ENCODE data around the gene PCDH1.

PCDH1 gene

GRCh38 chr5:141873933-141874261 is 4.3 kb downstream of the PCDH1 start:
- no peak for DNase-seq (ENCODE audit: low read depth in 2 of 2)

GRCh38 chr5:141872496-141873356 is 5.5 kb downstream of the PCDH1 start:
- DNase-seq (ENCODE audit: low read depth in 2 of 2): no peak

- no peak for DNase-seq (ENCODE audit: low read depth in 2 of 2)
These were observed 6.3 kb downstream of the PCDH1 start for GRCh38 chr5:141871870-141872269.

- no peak for DNase-seq (ENCODE audit: low read depth in 2 of 2)
These were observed 7.3 kb downstream of the PCDH1 start for GRCh38 chr5:141870871-141871270.

- no peak for DNase-seq (ENCODE audit: low read depth in 2 of 2)
These were observed 8.0 kb downstream of the PCDH1 start for GRCh38 chr5:141870228-141870627.

GRCh38 chr5:141869514-141869913 is 8.7 kb downstream of the PCDH1 start:
- DNase-seq (ENCODE audit: low read depth in 2 of 2): no peak

GRCh38 chr5:141869040-141869439 is 9.2 kb downstream of the PCDH1 start:
- no peak for DNase-seq (ENCODE audit: low read depth in 2 of 2)

- DNase-seq (ENCODE audit: low read depth in 2 of 2): no peak
These were observed 9.7 kb downstream of the PCDH1 start for GRCh38 chr5:141868541-141868940.

GRCh38 chr5:141867651-141868050 is 10.6 kb downstream of the PCDH1 start:
- no peak for DNase-seq (ENCODE audit: low read depth in 2 of 2)

- DNase-seq (ENCODE audit: low read depth in 2 of 2): no peak
These were observed 11.1 kb downstream of the PCDH1 start for GRCh38 chr5:141867139-141867538.

- no peak for DNase-seq (ENCODE audit: low read depth in 2 of 2)
These were observed 12.1 kb downstream of the PCDH1 start for GRCh38 chr5:141866096-141866495.

- DNase-seq (ENCODE audit: low read depth in 2 of 2): no peak
These were observed 12.8 kb downstream of the PCDH1 start for GRCh38 chr5:141865406-141865805.

GRCh38 chr5:141864371-141865370 is 13.5 kb downstream of the PCDH1 start:
- no peak for DNase-seq (ENCODE audit: low read depth in 2 of 2)

GRCh38 chr5:141863569-141864178 is 14.5 kb downstream of the PCDH1 start:
- DNase-seq (ENCODE audit: low read depth in 2 of 2): no peak

GRCh38 chr5:141862936-141863543 is 15.2 kb downstream of the PCDH1 start:
- DNase-seq (ENCODE audit: low read depth in 2 of 2): no peak

- DNase-seq (ENCODE audit: low read depth in 2 of 2): no peak
These were observed 17.0 kb downstream of the PCDH1 start for GRCh38 chr5:141861194-141861593.

GRCh38 chr5:141858079-141858765 is 20.0 kb downstream of the PCDH1 start:
- no peak for DNase-seq (ENCODE audit: low read depth in 2 of 2)

GRCh38 chr5:141857226-141857625 is 21.0 kb downstream of the PCDH1 start:
- DNase-seq (ENCODE audit: low read depth in 2 of 2): no peak

- no peak for DNase-seq (ENCODE audit: low read depth in 2 of 2)
These were observed 22.0 kb downstream of the PCDH1 start for GRCh38 chr5:141856037-141856790.

- DNase-seq (ENCODE audit: low read depth in 2 of 2): no peak
These were observed 22.8 kb downstream of the PCDH1 start for GRCh38 chr5:141855265-141856036.

Measured in stimulated activated CD4-positive, alpha-beta T cell treated with anti-CD3 and anti-CD28 coated beads, Interleukin-1b, Interleukin-23, amount 100 ng/mL, for 1 hour (primary cell).